ENCODE results near the gene ZNF439.
A peak's percentile ranks its signal among the peaks of the same experiment; 100 is the strongest.
"Not testable (repeated sequence)": the region's sequence is repeated elsewhere in the genome, so short reads cannot be mapped to it uniquely, and the experiment has no call there.

Gene ZNF439

DNA sequence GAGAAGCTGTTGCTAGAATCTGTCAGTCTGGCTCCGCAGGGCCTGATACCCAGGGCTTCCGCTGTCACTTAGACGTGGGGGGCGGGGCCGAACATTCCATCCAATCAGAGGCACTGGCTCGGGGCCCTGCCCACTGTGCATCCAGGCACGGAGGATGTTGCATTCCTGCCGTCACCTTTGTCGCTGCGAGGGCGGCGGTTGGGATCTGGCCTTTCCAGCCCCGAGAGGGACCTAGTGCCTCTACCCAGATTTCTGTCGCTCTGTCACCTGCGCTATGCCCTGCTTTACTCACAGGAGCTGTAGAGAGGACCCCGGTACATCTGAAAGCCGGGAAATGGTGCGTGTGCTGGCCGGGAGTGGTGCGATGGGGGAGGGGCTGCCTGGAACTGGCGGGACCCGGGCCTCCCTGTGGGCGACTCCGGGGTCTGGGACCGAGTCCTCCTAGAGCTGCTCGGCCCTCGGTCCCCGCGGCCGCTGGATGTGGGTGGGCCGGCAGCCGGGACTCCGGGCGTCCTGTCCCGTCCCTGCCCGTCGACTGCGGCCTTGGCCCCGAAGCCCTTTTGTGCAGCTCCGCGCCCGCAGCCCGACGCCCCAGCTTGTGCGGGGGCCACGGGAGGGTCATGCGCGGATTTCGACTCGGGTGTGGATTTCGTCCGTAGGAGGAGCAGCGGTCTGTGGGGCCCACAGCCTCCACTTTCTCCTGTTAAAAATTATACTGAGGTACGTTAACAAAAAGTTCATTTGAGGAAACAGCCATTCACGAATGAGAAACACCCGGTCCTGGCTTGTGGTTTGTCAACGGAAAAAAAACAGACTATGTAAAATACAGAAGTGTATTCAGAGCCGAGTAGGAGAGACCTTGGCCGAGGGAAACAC, at the start of gene ZNF439:
TSS of gene ZNF439 (plus strand) at position 133 of the 876 bp plus-strand sequence. CDS start at position 275, 142 bp downstream.
- DNase-seq, result peak; percentile 59

DNA sequence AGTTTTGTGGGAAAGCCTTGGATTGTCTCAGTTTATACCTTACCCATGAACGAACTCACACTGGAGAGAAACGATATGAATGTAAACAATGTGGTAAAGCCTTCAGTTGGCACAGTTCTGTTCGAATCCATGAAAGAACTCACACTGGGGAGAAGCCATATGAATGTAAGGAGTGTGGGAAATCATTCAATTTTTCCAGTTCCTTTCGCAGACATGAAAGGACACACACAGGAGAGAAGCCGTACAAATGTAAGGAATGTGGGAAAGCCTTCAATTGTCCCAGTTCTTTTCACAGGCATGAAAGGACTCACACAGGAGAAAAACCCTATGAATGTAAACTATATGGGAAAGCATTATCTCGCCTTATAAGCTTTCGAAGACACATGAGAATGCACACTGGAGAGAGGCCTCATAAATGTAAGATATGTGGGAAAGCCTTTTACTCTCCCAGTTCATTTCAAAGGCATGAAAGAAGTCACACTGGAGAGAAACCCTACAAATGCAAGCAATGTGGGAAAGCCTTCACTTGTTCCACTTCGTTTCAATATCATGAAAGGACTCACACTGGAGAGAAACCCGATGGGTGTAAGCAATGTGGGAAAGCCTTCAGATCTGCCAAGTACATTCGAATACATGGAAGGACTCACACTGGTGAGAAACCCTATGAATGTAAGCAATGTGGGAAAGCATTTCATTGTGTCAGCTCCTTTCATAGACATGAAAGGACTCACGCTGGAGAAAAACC, 42.0 kb upstream of the ZNF439 start:
- no peak for DNase-seq

DNA sequence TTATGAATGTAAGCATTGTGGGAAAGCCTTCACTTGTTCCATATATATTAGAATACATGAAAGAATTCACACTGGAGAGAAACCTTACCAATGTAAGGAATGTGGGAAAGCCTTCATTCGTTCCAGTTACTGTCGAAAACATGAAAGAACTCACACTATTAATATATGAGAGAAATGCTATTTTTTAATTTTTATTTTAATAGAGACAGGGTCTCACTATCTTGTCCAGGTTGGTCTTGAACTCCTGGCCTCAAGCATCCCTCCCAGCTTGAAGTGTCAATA, 41.5 kb upstream of the ZNF439 start:
- no peak for DNase-seq

DNA sequence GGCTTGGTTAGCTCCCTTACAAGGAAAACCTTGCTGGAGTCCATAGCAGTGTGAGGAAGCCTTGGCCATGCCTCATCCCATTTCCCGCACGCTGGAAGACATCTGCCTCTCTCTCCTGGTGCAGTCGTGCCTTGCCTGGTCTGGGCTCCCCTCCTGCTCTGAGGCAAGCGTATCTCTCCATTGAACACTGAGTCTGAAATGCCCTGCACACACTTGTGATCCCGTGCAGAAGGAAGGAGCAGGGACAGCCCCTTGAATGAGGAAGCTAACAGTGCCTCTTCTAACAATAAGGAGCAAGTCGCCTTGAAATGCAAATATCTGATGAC, 34.9 kb upstream of the ZNF439 start:
- no peak for DNase-seq

DNA sequence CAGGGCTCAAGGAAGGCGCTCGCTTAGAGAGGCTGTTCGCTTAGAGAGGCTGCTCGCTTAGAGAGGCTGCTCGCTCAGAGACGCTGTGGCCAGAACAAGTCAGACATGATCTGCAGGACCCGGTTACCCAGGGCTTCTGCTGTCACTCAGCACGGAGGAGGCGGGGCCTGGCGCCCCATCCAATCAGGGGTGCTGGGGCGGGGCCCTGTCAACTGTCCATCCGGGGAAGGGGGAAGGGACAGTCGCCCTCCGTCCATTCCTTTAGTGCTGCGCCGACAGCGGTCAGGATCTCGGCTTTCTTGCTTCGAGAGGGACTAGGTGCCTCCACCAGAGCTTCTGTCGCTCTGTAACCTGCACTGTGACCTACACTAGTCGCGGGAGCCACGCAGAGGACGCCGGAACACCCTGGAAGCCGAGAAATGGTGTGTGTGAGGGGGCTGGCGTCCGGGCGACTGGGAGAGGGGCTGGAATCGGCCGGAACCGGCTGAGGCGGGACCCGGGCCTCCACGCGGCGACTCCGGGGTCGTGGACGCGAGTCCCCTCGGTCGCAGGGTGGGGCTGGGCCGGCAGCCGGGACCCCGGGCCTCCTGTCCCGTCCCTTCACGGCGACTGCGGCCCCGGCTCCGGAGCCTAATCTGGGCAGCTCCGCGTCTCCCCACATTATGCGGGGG, 34.4 kb upstream of the ZNF439 start, which contains the start of gene ZNF440:
TSS of gene ZNF440 (plus strand) at position 245 of the 671 bp plus-strand sequence. CDS start at position 420, 175 bp downstream.
- DNase-seq, result peak; percentile 93

DNA sequence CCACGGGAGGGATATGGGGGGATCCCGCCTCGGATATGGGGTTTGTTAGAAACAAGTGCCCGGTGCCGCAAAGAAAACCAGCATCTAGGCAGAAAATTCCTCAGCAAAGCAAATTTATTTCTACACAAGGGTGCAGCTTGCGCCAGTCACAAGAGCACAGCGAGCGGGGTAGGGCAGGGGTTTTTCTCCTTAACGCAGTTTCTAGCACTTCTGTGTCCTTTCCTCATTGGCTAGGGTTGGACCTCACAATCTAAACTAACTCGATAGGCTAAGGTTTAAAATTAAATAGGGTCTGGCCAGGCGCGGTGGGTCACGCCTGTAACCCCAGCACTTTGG, 33.9 kb upstream of the ZNF439 start:
- no peak for DNase-seq

DNA sequence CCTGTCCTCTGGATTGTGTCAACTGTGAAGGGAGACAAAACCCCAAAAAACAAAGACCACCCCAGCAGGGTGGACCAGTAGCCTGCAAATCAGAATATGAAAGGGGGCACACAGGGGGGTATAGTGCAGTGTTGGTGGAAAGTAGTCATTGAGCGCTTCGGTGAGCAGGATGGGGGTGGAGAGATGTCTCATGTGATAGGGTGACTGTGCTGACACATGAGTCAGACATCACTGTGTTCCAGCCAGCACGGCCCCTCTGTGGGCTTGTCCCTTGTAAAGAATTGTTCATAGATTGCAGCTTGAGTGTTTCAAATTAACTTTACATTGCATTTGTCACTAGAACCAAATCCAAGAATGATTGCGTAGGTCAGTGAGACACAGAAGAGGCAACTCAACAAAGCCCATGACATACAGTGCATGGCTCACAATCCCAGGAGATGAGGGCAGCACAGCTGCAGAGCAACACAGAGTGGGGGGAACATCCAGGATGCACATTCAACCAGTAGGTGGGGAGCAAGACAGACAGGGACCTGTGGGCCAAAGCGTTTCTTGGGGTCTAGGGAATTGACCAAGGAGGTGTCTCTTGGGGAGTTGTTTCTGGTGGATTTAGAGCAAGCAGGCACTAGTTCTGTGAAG, 26.9 kb upstream of the ZNF439 start:
- no peak for DNase-seq

DNA sequence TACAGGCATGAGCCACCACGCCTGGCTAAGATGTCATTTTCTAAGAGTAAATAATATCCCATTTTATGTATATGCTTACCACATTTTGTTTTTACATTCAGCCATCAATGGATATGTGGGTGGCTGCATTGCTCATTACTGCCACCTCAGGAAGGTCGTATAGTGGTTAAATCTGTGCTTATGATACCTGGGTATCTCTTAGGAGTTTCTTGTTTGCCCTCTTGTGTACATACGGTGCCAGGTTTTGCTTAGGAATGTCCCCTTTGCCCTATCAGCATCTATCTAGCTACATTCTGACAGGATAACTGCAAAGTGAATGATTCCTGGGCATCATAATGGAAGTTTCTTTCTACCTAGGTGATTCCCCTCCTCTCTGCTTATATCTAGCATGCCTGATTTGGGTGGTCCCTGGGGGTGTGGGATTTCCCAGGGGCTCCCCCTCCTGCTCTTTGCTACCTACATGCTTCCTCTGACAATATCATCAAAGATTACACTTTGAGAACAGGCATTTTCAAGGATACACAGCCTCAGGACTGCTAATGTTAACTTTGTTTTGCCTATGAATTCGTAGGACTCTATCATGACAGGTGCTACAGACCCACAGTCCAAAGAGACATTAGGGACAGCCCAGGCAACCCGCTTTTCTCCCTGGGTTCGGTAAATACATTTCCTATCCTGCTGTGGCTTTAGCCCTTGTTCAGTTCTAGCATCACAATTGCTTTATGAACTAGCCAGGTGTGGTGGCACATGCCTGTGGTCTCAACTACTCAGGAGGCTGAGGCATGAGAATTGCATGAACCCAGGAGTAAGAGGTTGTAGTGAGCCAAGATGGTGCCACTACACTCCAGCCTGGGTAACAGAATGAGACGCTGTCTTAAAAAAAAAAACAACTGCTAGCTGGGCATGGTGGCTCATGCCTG, 19.3 kb upstream of the ZNF439 start:
- DNase-seq, result not testable (repeated sequence)

DNA sequence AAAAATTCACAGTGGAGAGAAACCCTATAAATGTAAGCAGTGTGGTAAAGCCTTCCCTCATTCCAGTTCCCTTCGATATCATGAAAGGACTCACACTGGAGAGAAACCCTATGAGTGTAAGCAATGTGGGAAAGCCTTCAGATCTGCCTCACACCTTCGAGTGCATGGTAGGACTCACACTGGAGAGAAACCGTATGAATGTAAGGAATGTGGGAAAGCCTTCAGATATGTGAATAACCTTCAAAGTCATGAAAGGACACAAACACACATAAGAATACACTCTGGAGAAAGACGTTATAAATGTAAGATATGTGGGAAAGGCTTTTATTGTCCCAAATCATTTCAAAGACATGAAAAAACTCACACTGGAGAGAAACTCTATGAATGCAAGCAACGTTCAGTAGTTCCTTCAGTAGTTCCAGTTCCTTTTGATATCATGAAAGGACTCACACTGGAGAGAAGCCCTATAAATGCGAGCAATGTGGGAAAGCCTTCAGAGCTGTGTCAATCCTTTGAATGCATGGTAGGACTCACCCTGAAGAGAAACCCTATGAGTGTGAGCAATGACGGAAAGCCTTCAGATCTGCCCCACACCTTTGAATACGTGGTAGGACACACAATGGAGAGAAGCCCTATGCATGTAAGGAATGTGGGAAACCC, 16.1 kb upstream of the ZNF439 start:
- DNase-seq, result no peak

DNA sequence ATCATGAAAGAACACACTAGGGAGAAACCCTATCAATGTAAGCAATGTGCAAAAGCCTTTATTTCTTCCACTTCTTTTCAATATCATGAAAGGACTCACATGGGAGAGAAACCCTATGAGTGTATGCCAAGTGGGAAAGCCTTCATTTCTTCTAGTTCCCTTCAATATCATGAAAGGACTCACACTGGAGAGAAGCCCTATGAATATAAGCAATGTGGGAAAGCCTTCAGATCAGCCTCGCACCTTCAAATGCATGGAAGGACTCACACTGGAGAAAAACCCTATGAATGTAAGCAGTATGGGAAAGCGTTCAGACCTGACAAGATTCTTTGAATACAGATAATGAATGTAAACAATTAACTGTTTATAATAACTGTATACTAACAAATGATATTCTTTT, 15.0 kb upstream of the ZNF439 start:
- no peak for DNase-seq

DNA sequence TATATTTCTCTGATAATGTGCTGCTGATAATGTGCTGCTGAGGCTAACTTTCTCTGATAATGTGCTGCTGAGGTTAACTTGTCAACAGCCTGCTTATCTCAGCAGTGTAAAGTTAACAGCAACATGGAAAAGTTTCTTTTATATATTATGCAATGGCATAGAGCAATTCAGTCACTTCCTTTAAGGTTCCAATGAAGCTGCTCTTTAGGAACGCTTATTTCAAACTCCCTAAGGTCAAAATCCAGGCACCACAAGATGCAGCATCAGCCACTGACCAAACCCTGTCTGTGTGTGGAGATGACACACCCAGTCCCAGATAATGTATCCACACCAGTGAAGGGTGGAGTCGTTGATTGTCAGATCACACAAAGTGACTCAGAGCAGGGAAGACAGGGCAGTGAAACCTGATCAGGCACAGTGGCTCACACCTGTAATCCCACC, 12.9 kb upstream of the ZNF439 start:
- DNase-seq, result not testable (repeated sequence)

DNA sequence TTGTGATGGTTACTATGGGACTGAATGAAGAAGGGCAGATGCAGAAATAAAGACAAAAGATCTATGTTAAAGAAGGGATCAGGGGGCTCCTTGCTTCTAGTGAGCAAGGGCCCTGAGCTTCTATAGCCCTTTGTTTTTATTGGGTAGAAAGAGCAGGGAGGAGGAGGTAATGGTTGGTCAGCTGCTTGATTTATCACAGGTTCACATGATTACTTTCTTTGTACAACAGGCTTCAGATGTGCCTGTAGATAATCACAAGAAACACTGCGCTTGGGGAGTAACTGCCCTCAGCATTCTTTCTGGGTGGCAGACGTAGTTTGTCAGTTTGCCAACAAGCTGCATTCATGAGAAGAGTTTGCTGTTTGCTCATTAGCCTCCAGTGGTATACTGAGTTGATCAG, 4.8 kb upstream of the ZNF439 start:
- DNase-seq, result no peak

DNA sequence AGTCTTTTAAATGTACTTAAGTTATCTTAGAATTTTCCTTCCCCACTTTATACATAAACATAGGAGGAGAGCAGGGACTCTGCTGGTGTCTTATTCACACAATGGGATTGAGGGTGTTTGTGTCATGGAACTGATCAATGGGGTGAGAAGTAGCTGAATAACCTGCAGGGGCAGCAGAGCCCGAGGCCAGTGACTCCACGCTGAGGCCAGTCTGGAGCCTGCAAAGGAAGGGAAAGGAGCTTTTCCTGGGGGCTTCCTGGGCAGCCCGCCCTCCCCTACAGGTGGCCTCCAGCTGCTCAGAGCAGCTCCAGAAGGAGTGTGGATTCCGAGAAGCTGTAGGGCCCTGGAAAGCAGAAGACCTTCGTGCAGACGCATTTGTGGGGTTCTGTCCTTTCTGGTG, 911 bp upstream of the ZNF439 start:
- DNase-seq, result not testable (repeated sequence)

DNA sequence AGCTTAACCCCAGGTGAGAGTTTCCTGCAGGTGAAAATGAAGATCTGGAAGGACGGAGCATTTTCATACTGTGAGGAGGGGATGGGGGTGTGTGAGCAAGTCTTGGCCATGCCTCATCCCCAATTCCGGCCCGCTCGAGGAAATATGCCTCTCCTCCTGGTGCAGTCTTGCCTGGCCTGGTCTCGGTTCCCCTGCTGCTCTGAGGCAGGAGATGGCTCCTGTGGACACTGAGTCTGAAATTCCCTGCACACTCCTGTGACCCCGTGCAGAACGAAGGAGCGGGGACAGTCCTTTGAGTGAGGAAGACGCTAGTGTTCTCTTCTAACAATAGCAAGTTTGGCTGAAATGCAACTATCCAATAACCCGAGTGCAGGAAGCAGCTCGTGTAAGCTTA, 329 bp upstream of the ZNF439 start:
- DNase-seq, result no peak

DNA sequence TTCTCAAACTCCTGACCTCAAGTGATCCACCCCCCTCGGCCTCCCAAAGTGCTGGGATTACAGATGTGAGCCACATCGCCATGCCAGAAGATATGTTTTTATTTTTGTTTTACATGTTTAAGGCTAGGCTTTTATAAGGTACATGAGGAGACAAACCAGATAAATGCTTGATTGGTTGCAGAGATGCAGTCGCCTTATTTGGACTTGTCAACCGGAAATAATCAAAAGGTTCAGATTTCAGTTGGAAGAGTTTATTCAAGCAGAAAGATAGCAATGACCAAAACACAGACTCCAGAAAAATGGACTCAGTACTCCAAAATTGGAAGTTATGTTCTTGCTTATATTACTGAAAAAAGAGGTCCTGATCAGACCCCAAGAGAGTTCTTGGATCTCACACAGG, 1.8 kb downstream of the ZNF439 start:
- DNase-seq, result not testable (repeated sequence)

DNA sequence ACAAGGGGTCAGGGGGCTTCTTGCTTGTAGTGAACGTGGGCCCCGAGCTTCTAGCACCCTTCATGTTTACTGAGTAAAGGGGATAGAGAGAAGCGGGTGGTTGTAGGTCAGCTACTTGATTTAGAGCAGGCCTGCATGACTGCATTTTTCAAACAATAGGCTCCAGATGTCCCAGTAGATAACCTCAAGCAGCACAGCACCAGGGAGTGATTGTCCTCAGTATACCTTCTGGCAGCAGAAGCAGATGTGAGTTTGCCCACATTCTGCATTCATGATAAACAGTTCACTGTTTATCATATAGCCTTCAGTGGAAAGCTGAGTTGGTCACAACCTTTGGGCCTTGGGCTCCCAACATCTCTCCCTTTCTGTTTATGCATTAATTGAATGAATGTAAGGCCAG, 4.8 kb downstream of the ZNF439 start:
- no peak for DNase-seq

DNA sequence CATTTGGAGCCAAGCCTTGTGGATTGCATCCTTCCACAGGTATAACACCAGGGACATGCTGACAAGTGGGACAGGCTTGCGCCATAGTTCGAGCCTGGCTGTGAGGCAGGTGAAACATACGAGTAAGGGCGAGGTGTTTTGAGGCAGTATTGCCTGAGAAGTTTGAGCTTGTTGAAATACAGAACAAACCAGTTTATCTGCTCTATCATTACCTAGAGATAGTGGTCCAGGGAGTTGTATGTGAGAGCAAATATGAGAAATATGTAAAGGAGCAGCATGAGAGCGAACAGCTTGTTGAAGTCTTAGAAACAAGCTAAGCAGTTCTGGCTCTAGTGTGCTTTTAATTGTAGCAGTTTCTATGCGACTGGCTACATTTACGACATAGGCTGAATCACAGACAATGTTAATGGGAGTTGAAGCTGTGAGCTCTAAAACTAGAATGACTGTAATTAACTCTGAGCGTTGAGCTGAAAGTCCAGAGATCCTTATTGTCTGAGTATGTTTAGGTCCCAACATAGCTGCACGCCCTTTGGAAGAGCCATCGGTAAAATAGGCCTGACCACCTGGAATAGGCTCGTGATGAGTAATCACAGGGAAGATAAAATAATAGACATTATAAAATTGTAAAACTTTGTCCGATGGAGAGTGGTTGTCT, 8.2 kb downstream of the ZNF439 start:
- DNase-seq, result no peak

DNA sequence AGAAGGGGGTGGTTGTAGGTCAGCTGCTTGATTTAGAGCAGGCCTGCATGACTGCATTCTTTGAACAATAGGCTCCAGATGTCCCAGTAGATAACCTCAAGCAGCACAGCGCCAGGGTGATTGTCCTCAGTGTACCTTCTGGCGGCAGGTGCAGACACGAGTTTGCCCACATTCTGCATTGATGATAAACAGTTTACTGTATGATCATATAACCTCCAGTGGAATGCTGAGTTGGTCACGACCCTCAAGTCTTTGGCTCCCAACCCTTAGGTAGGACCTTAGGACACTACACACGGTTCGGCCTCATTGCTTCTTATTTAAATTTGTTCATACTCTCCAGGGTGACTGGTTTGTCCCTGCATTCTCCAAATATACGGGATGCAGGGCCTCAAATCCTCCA, 12.2 kb downstream of the ZNF439 start:
- no peak for DNase-seq

DNA sequence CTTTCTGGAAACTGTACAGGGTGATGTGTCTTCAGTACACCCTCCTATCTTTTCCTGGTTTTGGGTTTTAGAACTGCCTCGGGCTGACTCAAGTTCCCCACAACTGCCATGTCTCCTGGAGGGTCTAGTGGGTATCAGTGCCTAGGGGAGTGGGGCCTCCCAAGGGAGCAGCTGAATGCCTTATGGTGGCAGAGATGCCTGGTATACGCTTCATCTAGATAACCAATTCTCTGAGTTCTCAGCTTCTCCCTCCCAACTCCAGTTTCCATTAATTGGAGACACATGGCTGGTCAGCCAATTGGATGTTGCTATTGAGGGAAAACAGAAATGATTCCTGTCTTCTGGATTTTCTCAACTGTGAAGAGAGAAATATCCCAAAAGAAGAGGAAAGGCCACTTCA, 12.8 kb downstream of the ZNF439 start:
- no peak for DNase-seq

DNA sequence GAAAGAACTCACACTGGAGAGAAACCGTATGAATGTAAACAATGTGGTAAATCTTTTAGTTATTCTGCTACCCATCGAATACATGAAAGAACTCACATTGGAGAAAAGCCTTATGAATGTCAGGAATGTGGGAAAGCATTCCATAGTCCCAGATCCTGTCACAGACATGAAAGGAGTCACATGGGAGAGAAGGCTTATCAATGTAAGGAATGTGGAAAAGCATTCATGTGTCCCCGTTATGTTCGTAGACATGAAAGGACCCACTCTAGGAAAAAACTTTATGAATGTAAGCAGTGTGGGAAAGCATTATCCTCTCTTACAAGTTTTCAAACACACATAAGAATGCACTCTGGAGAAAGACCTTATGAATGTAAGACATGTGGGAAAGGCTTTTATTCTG, 19.2 kb downstream of the ZNF439 start:
- DNase-seq, result not testable (repeated sequence)

DNA sequence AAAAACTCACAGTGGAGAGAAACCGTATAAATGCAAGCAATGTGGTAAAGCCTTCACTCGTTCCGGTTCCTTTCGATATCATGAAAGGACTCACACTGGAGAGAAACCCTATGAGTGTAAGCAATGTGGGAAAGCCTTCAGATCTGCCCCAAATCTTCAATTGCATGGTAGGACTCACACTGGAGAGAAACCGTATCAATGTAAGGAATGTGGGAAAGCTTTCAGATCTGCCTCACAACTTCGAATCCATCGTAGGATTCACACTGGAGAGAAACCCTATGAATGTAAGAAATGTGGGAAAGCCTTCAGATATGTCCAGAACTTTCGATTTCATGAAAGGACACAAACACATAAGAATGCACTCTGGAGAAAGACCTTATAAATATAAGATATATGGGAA, 19.7 kb downstream of the ZNF439 start:
- DNase-seq, result no peak
